IMR-90 (cell line): ENCODE data around the gene NTRK3. TPM values are rescaled to one million over a fixed set of nuclear protein-coding genes. Genes with fewer than 3 reads are reported as not detected.

ENCODE experiments used
- ATAC-seq: fragments of 200-7000 bp; cut with Tn5 transposase; 2 replicates; pipeline ENCODE4 v1.9.1; 2020; ENCODE audit warnings: low read depth, mild to moderate bottlenecking, moderate library complexity
- BruUV-seq: library from RNA; stranded (reverse); fragments of 400-500 nt; replicated peaks from 2 replicates; lab custom pipeline; 2021; lab: Mats Ljungman, UMichigan
- CTCF ChIA-PET: fragments of 300-600 bp; formaldehyde crosslinking; extraction: SDS; loops from one replicate; lab custom pipeline; 2021; ENCODE audit warnings: antibody characterized with exemption; lab: Yijun Ruan, JAX
- POLR2A ChIA-PET: fragments of 300-600 bp; sonication (Branson Sonifier 250); formaldehyde crosslinking; loops from one replicate; lab custom pipeline; 2022; ENCODE audit warnings: antibody characterized with exemption; ENCODE audit not compliant: unreplicated experiment; lab: Charles Lee
- DNase-seq: peaks from one replicate; pipeline ENCODE4 v3.0.0; 2013
- H2AFZ ChIP-seq: replicated peaks from 2 replicates; pipeline ENCODE3; 2013; ENCODE audit warnings: low read length, mild to moderate bottlenecking; ENCODE audit not compliant: poor library complexity
- H2AK5ac ChIP-seq: 2 replicates; pipeline ENCODE4 v1.6.1; 2013; ENCODE audit warnings: low read depth, low read length, inconsistent platforms
- H2AK9ac ChIP-seq: replicated peaks from 2 replicates; pipeline ENCODE3; 2013; ENCODE audit warnings: mild to moderate bottlenecking, low read depth, low read length, moderate library complexity; ENCODE audit not compliant: poor library complexity
- H2BK120ac ChIP-seq: 2 replicates; pipeline ENCODE4 v1.6.1; 2013; ENCODE audit warnings: low read depth, low read length, inconsistent platforms
- H2BK15ac ChIP-seq: 3 replicates; pipeline ENCODE4 v1.6.1; 2013; ENCODE audit warnings: low read depth, low read length, inconsistent platforms
- H2BK20ac ChIP-seq: 2 replicates; pipeline ENCODE4 v1.6.1; 2013; ENCODE audit warnings: low read depth, mild to moderate bottlenecking, inconsistent platforms, low read length, moderate library complexity
- H2BK5ac ChIP-seq: 2 replicates; pipeline ENCODE4 v1.6.1; 2013; ENCODE audit warnings: mild to moderate bottlenecking, low read depth, low read length, inconsistent platforms; ENCODE audit not compliant: poor library complexity, severe bottlenecking
- H3K14ac ChIP-seq: replicated peaks from 2 replicates; pipeline ENCODE4 v1.6.1; 2013; ENCODE audit warnings: low read depth, low read length, inconsistent platforms
- H3K18ac ChIP-seq: 2 replicates; pipeline ENCODE4 v1.6.1; 2013; ENCODE audit warnings: low read depth, low read length, control low read depth
- H3K23ac ChIP-seq: 2 replicates; pipeline ENCODE4 v1.6.1; 2013; ENCODE audit warnings: low read depth, low read length, inconsistent platforms
- H3K27ac ChIP-seq: 2 replicates; pipeline ENCODE4 v1.5.1; 2013; ENCODE audit warnings: mild to moderate bottlenecking, control low read depth, low read length; ENCODE audit not compliant: insufficient read depth
- H3K27me3 ChIP-seq: 2 replicates; pipeline ENCODE4 v1.6.1; 2013; ENCODE audit warnings: low read length; ENCODE audit not compliant: control insufficient read depth, insufficient read depth
- H3K36me3 ChIP-seq: 2 replicates; pipeline ENCODE4 v1.6.1; 2013; ENCODE audit warnings: low read length, mixed read lengths; ENCODE audit not compliant: control insufficient read depth, insufficient read depth
- H3K4ac ChIP-seq: 2 replicates; pipeline ENCODE4 v1.6.1; 2013; ENCODE audit warnings: low read depth, low read length, inconsistent platforms
- H3K4me1 ChIP-seq: 2 replicates; pipeline ENCODE4 v1.6.1; 2013; ENCODE audit warnings: low read length, mixed read lengths; ENCODE audit not compliant: control insufficient read depth, insufficient read depth
- H3K4me2 ChIP-seq: 2 replicates; pipeline ENCODE4 v1.6.1; 2013; ENCODE audit warnings: low read depth, mild to moderate bottlenecking, control low read depth, low read length, moderate library complexity
- H3K4me3 ChIP-seq: 2 replicates; pipeline ENCODE4 v1.5.1; 2013; ENCODE audit warnings: low read depth, mild to moderate bottlenecking, control low read depth, low read length, moderate library complexity; ENCODE audit not compliant: insufficient read depth
- H3K56ac ChIP-seq: 2 replicates; pipeline ENCODE4 v1.6.1; 2013; ENCODE audit warnings: low read length, inconsistent platforms; ENCODE audit not compliant: insufficient read depth; ENCODE audit errors: extremely low read depth
- H3K79me1 ChIP-seq, 2 experiments: 2 replicates each; pipeline ENCODE4 v1.6.1; 2013; ENCODE audit warnings: low read length in 2 of 2, inconsistent platforms in 1 of 2, low read depth in 1 of 2
- H3K9ac ChIP-seq: 2 replicates; pipeline ENCODE4 v1.6.1; 2013; ENCODE audit warnings: low read depth, low read length, control low read depth
- H3K9me1 ChIP-seq: 2 replicates; pipeline ENCODE4 v1.6.1; 2013; ENCODE audit warnings: low read length, inconsistent platforms; ENCODE audit not compliant: insufficient read depth
- H3K9me3 ChIP-seq: 2 replicates; pipeline ENCODE4 v1.6.1; 2013; ENCODE audit warnings: low read length; ENCODE audit not compliant: control insufficient read depth, insufficient read depth
- H4K20me1 ChIP-seq: 2 replicates; pipeline ENCODE4 v1.6.1; 2013; ENCODE audit warnings: low read length, inconsistent platforms; ENCODE audit not compliant: insufficient read depth
- H4K5ac ChIP-seq: 2 replicates; pipeline ENCODE4 v1.6.1; 2013; ENCODE audit warnings: mild to moderate bottlenecking, low read depth, low read length, control low read depth
- H4K8ac ChIP-seq, 2 experiments: 2 replicates each; pipeline ENCODE4 v1.6.1; 2013; ENCODE audit warnings: low read depth in 2 of 2, low read length in 2 of 2, control low read depth in 1 of 2, inconsistent platforms in 1 of 2
- H4K91ac ChIP-seq: 2 replicates; pipeline ENCODE4 v1.6.1; 2013; ENCODE audit warnings: low read depth, low read length, inconsistent platforms; ENCODE audit not compliant: insufficient read depth
- BHLHE40 ChIP-seq: fragments of 150-350 bp; IDR thresholded peaks from 2 replicates; pipeline ENCODE4 v1.6.1; 2016; ENCODE audit warnings: mild to moderate bottlenecking, low read depth, low read length
- CEBPB ChIP-seq: IDR thresholded peaks from 2 replicates; pipeline ENCODE4 v1.6.1; 2012; ENCODE audit warnings: low read depth, low read length, improper control_type of control experiment
- CHD1 ChIP-seq: IDR thresholded peaks from 2 replicates; pipeline ENCODE4 v1.6.1; 2012; ENCODE audit warnings: low read depth, low read length, improper control_type of control experiment
- CTCF ChIP-seq: conservative IDR thresholded peaks from 2 replicates; pipeline ENCODE4 v1.5.1; 2012; ENCODE audit warnings: mild to moderate bottlenecking, low read depth, low read length, improper control_type of control experiment
- ELK1 ChIP-seq: fragments of 150-350 bp; IDR thresholded peaks from 2 replicates; pipeline ENCODE4 v1.6.1; 2016; ENCODE audit warnings: low read depth, mild to moderate bottlenecking, low read length, moderate library complexity, borderline replicate concordance
- FOS ChIP-seq: fragments of 150-350 bp; IDR thresholded peaks from 2 replicates; pipeline ENCODE4 v1.6.1; 2016; ENCODE audit warnings: low read depth, low read length
- MAFK ChIP-seq: IDR thresholded peaks from 2 replicates; pipeline ENCODE4 v1.6.1; 2012; ENCODE audit warnings: low read depth, low read length, improper control_type of control experiment
- MAZ ChIP-seq: IDR thresholded peaks from 2 replicates; pipeline ENCODE4 v1.6.1; 2012; ENCODE audit warnings: low read depth, mild to moderate bottlenecking, low read length, improper control_type of control experiment, moderate library complexity, borderline replicate concordance
- MXI1 ChIP-seq: IDR thresholded peaks from 2 replicates; pipeline ENCODE4 v1.6.1; 2012; ENCODE audit warnings: low read depth, mild to moderate bottlenecking, low read length, moderate library complexity, borderline replicate concordance
- NFE2L2 ChIP-seq: fragments of 150-350 bp; IDR thresholded peaks from 2 replicates; pipeline ENCODE4 v1.6.1; 2016; ENCODE audit warnings: low read depth, mild to moderate bottlenecking, low read length
- POLR2A ChIP-seq: IDR thresholded peaks from 2 replicates; pipeline ENCODE4 v1.6.1; 2012; ENCODE audit warnings: mild to moderate bottlenecking, low read depth, low read length
- RAD21 ChIP-seq: IDR thresholded peaks from 2 replicates; pipeline ENCODE4 v1.6.1; 2012; ENCODE audit warnings: low read length, improper control_type of control experiment
- RCOR1 ChIP-seq: IDR thresholded peaks from 2 replicates; pipeline ENCODE4 v1.6.1; 2012; ENCODE audit warnings: mild to moderate bottlenecking, low read length, improper control_type of control experiment; ENCODE audit not compliant: insufficient replicate concordance
- RFX5 ChIP-seq: IDR thresholded peaks from 2 replicates; pipeline ENCODE4 v1.8.0; 2012; ENCODE audit warnings: low read depth, mild to moderate bottlenecking, low read length, moderate library complexity
- SMC3 ChIP-seq: fragments of 150-350 bp; IDR thresholded peaks from 2 replicates; pipeline ENCODE4 v1.6.1; 2016; ENCODE audit warnings: low read depth, mild to moderate bottlenecking, antibody characterized with exemption, low read length, moderate library complexity
- USF2 ChIP-seq: fragments of 150-350 bp; IDR thresholded peaks from 2 replicates; pipeline ENCODE4 v1.6.1; 2017; ENCODE audit warnings: mild to moderate bottlenecking, antibody characterized with exemption, low read length, low read depth
- WGBS, 2 experiments: methylation state at CpG; one replicate each; pipeline versions ENCODE4 v1.1.5 to v1.1.7; 2013; ENCODE audit warnings: missing lambda C conversion rate in 2 of 2; ENCODE audit not compliant: insufficient read length in 1 of 2; ENCODE audit errors: extremely low coverage in 2 of 2; 5-methylcytosine and 5-hydroxymethylcytosine counted together
- dilution Hi-C: fragments of 300-500 bp; cut with HindIII; formaldehyde crosslinking; loops from one replicate; pipeline ENCODE4 v1.14.3; 2018; ENCODE audit warnings: low sequenced_read_pairs; ENCODE audit not compliant: unreplicated experiment
- in situ Hi-C: fragments of 300-500 bp; cut with MboI; formaldehyde crosslinking; loops from 3 replicates; pipeline ENCODE4 v1.14.3; 2019; ENCODE audit warnings: low sequenced_read_pairs, inconsistent platforms, mixed read lengths
- intact Hi-C: fragments of 100-400 bp; cut with micrococcal nuclease; formaldehyde crosslinking; loops from 2 replicates; pipeline ENCODE4 v1.10.0; 2022
- polyA plus RNA-seq, 3 experiments: library from polyadenylated mRNA; depleted of rRNA; stranded (reverse); fragments of >200 nt; gene quantifications; 2 replicates each; pipeline ENCODE4 v1.2.3, GENCODE V29; 2012; ENCODE audit warnings: low replicate concordance in 1 of 3
- total RNA-seq: library from RNA; depleted of rRNA; stranded (reverse); fragments of >200 nt; gene quantifications from 2 replicates; pipeline ENCODE4 v1.2.3, GENCODE V29; 2012

Gene NTRK3
- total and polyA plus RNA-seq, 2 of the 4 experiments (the other 2 are of a cell fraction) = under 0.01 to 0.15 TPM

- H3K9ac ChIP-seq = no peak overlapping the region
- no TSS peak for BruUV-seq
- H2BK20ac ChIP-seq = no peak overlapping the region
- no peak overlapping the region for H2BK15ac ChIP-seq
- CTCF ChIA-PET = no interaction called here
- H2AFZ ChIP-seq = no peak overlapping the region
- H2BK120ac ChIP-seq = no peak overlapping the region
- no peak overlapping the region for H4K5ac ChIP-seq
- H3K4me2 ChIP-seq = no peak overlapping the region
- dilution Hi-C loops (no loop called here), in situ Hi-C loops (no loop called here), intact Hi-C loops (no loop called here)
- no peak overlapping the region for H3K18ac ChIP-seq
- no peak overlapping the region for H3K27ac ChIP-seq
- no peaks in the 10 kb centered on the region for H4K20me1 ChIP-seq
- H3K23ac ChIP-seq = no peak overlapping the region
- WGBS, 2 experiments = no CpG with 5 or more reads among the region's 4 CpGs
- H3K14ac ChIP-seq = no peak overlapping the region
- no peaks in the 10 kb centered on the region for H3K27me3 ChIP-seq
- no peak overlapping the region for H4K91ac ChIP-seq
- no peak overlapping the region for H3K4ac ChIP-seq
- H2BK5ac ChIP-seq = no peak overlapping the region
- no peak for TF ChIP-seq CEBPB
- no peak for TF ChIP-seq RFX5
- TF ChIP-seq MAFK = no peak
- no peak for TF ChIP-seq BHLHE40
- TF ChIP-seq CTCF = no peak
- no peak for TF ChIP-seq RAD21
- no peak for TF ChIP-seq RCOR1
- no peak for TF ChIP-seq FOS
- TF ChIP-seq NFE2L2 = no peak
- no peak for TF ChIP-seq USF2
- TF ChIP-seq POLR2A = no peak
- no peak for TF ChIP-seq ELK1
- TF ChIP-seq CHD1 = no peak
- TF ChIP-seq SMC3 = no peak
- TF ChIP-seq MXI1 = no peak
- no peak for TF ChIP-seq MAZ
- no peak overlapping the region for H4K8ac ChIP-seq
- no peaks in the 10 kb centered on the region for H3K36me3 ChIP-seq
- H2AK9ac ChIP-seq = no peak overlapping the region
- no peaks in the 10 kb centered on the region for H3K4me1 ChIP-seq
- DNase-seq (no peak), ATAC-seq (no peak)
- H3K79me1 ChIP-seq = no peaks in the 10 kb centered on the region
- no peak overlapping the region for H3K4me3 ChIP-seq
- no peaks in the 10 kb centered on the region for H3K9me3 ChIP-seq
- no peak overlapping the region for H2AK5ac ChIP-seq
- POLR2A ChIA-PET = no interaction called here
- H3K9me1 ChIP-seq = no peaks in the 10 kb centered on the region
- H3K56ac ChIP-seq = no peak overlapping the region
These were observed 23.8 kb downstream of the NTRK3 start for GRCh38 chr15:88232771-88233201.
